ENCODE measurements around the gene C19orf12. TPM values are rescaled to one million over a fixed set of nuclear protein-coding genes. Genes with fewer than 3 reads are reported as not detected.

The C19orf12 gene
- total RNA-seq, 1 donor from 2014 or later, result 21.6 TPM

- no peak for TF ChIP-seq CTCF (IDR thresholded peaks at IDR 0.05)
- Mint-ChIP-seq H3K9me3 (no peaks in the 10 kb centered on the region), H3K36me3 (ENCODE audit: low read depth) (no peaks in the 10 kb centered on the region), H3K4me1 (peaks cover 4% of the 10 kb centered on the region), H3K27ac (no peak overlapping the region), H3K27me3 (peaks cover 6% of the 10 kb centered on the region), H3K4me3 (no peak overlapping the region)
- DNase-seq (no peak), ATAC-seq (ENCODE audit: low read depth) (no peak)
- intact Hi-C loops (cut with micrococcal nuclease), result loop anchor here (1.0 kb wide), 3 partner anchors 31 to 112 kb away; no protein-coding TSS in a partner anchor
- ChIA-PET POLR2A (no interaction called here), CTCF (interaction anchor here (1.0 to 3.4 kb wide), 5 partner anchors 31 to 893 kb away, joined by 3 to 31 read pairs (median 10); no protein-coding TSS in a partner anchor)
These were observed 45.9 kb upstream of the C19orf12 start for GRCh38 chr19:29760752-29761502.

- POLR2A ChIA-PET, result interaction anchor here (0.6 kb wide), 1 partner anchor 153 kb away, joined by 3 read pairs; the partner anchor contains the start of gene POP4
- peaks cover 3% of the 10 kb centered on the region for H3K27me3 Mint-ChIP-seq
- H3K4me1 Mint-ChIP-seq, result peaks cover 4% of the 10 kb centered on the region
- H3K36me3 Mint-ChIP-seq (ENCODE audit: low read depth), result no peaks in the 10 kb centered on the region
- H3K27ac Mint-ChIP-seq, result no peak overlapping the region
- DNase-seq (no peak), ATAC-seq (ENCODE audit: low read depth) (no peak)
- TF ChIP-seq CTCF (IDR thresholded peaks at IDR 0.05), result no peak
- intact Hi-C loops (cut with micrococcal nuclease), result no loop called here
- no peaks in the 10 kb centered on the region for H3K9me3 Mint-ChIP-seq
- CTCF ChIA-PET, result interaction anchor here (0.6 to 3.4 kb wide), 10 partner anchors 9 to 120 kb away, joined by 3 to 31 read pairs (median 4); no protein-coding TSS in a partner anchor
- H3K4me3 Mint-ChIP-seq, result no peak overlapping the region
These were observed 44.3 kb upstream of the C19orf12 start for GRCh38 chr19:29759359-29759758.

- intact Hi-C loops (cut with micrococcal nuclease), result no loop called here
- Mint-ChIP-seq H3K27ac (no peak overlapping the region), H3K27me3 (peaks cover 7% of the 10 kb centered on the region), H3K36me3 (ENCODE audit: low read depth) (no peaks in the 10 kb centered on the region), H3K4me3 (no peak overlapping the region), H3K9me3 (no peaks in the 10 kb centered on the region), H3K4me1 (peaks cover 4% of the 10 kb centered on the region)
- DNase-seq (no peak), ATAC-seq (ENCODE audit: low read depth) (no peak)
- ChIA-PET CTCF (interaction anchor here (2.0 to 3.4 kb wide), 2 partner anchors 28 to 114 kb away, joined by 10 to 31 read pairs; no protein-coding TSS in a partner anchor), POLR2A (no interaction called here)
- no peak for TF ChIP-seq CTCF (IDR thresholded peaks at IDR 0.05)
These were observed 43.8 kb upstream of the C19orf12 start for GRCh38 chr19:29758863-29759262.

- TF ChIP-seq CTCF (IDR thresholded peaks at IDR 0.05), result no peak
- H3K36me3 Mint-ChIP-seq (ENCODE audit: low read depth), result no peaks in the 10 kb centered on the region
- DNase-seq (no peak), ATAC-seq (ENCODE audit: low read depth) (no peak)
- H3K27ac Mint-ChIP-seq, result no peak overlapping the region
- H3K4me3 Mint-ChIP-seq, result no peak overlapping the region
- CTCF ChIA-PET, result no interaction called here
- peaks cover 4% of the 10 kb centered on the region for H3K4me1 Mint-ChIP-seq
- H3K9me3 Mint-ChIP-seq, result no peaks in the 10 kb centered on the region
- POLR2A ChIA-PET, result no interaction called here
- intact Hi-C loops (cut with micrococcal nuclease), result no loop called here
- peaks cover 7% of the 10 kb centered on the region for H3K27me3 Mint-ChIP-seq
These were observed 42.5 kb upstream of the C19orf12 start for GRCh38 chr19:29757551-29757950.

- Mint-ChIP-seq H3K4me3 (no peak overlapping the region), H3K4me1 (no peaks in the 10 kb centered on the region), H3K27ac (no peak overlapping the region), H3K9me3 (no peaks in the 10 kb centered on the region), H3K27me3 (peaks cover 7% of the 10 kb centered on the region), H3K36me3 (ENCODE audit: low read depth) (no peaks in the 10 kb centered on the region)
- intact Hi-C loops (cut with micrococcal nuclease), result no loop called here
- ATAC-seq (ENCODE audit: low read depth) (no peak), DNase-seq (no peak)
- ChIA-PET POLR2A (no interaction called here), CTCF (no interaction called here)
- no peak for TF ChIP-seq CTCF (IDR thresholded peaks at IDR 0.05)
These were observed 38.9 kb upstream of the C19orf12 start for GRCh38 chr19:29753934-29754305.

All from activated B cell treated with CpG ODN at 0.5 μM for 24 hours (primary cell).